HepG2 (cell line): ENCODE data around the gene AFAP1. TPM values are rescaled to one million over a fixed set of nuclear protein-coding genes. Genes with fewer than 3 reads are reported as not detected.

Experiments
- AHR ChIP-seq: IDR thresholded peaks from 2 replicates; pipeline ENCODE4 v1.6.1; 2018; ENCODE audit warnings: missing genetic modification reagents, missing compliant biosample characterization
- HNF4G ChIP-seq, 2 experiments: sonication (generic) in 1 of 2; formaldehyde crosslinking in 1 of 2; IDR thresholded peaks; 2 replicates each; pipeline versions ENCODE4 v1.4.0 to v1.6.1; 2011 to 2020; ENCODE audit warnings: borderline replicate concordance in 2 of 2, low read depth in 2 of 2, mild to moderate bottlenecking in 2 of 2, low read length in 1 of 2, missing genetic modification reagents in 1 of 2, moderate library complexity in 1 of 2
- KLF9 ChIP-seq: IDR thresholded peaks from 2 replicates; pipeline ENCODE4 v1.6.1; 2016; ENCODE audit warnings: low read depth
- REPIN1 ChIP-seq: sonication (generic); formaldehyde crosslinking; IDR thresholded peaks from 2 replicates; pipeline ENCODE4 v1.8.0; 2022; ENCODE audit warnings: missing genetic modification reagents, low read depth, mild to moderate bottlenecking, borderline replicate concordance
- SNAPC2 ChIP-seq: sonication (generic); formaldehyde crosslinking; IDR thresholded peaks from 2 replicates; pipeline ENCODE4 v1.8.1; 2022; ENCODE audit warnings: mild to moderate bottlenecking, missing genetic modification reagents
- SOX5 ChIP-seq: IDR thresholded peaks from 2 replicates; pipeline ENCODE4 v1.6.1; 2016; ENCODE audit warnings: borderline replicate concordance
- TBX3 ChIP-seq: fragments of 450-650 bp; IDR thresholded peaks from 2 replicates; pipeline ENCODE4 v1.6.1; 2017; ENCODE audit warnings: antibody characterized with exemption, mild to moderate bottlenecking, inconsistent platforms, borderline replicate concordance
- ZNF121 ChIP-seq: sonication (generic); formaldehyde crosslinking; IDR thresholded peaks from 2 replicates; pipeline ENCODE4 v1.5.0; 2020; ENCODE audit warnings: mild to moderate bottlenecking, missing genetic modification reagents
- ZNF160 ChIP-seq: sonication (generic); formaldehyde crosslinking; IDR thresholded peaks from 2 replicates; pipeline ENCODE4 v1.8.0; 2022; ENCODE audit warnings: mild to moderate bottlenecking, inconsistent platforms, missing genetic modification reagents
- ZNF615 ChIP-seq: sonication (generic); formaldehyde crosslinking; IDR thresholded peaks from 2 replicates; pipeline ENCODE4 v1.5.0; 2020; ENCODE audit warnings: mild to moderate bottlenecking, missing genetic modification reagents, borderline replicate concordance
- ZNF879 ChIP-seq: sonication (generic); formaldehyde crosslinking; IDR thresholded peaks from 2 replicates; pipeline ENCODE4 v1.8.1; 2023; ENCODE audit warnings: missing genetic modification reagents
- ZSCAN22 ChIP-seq: sonication (generic); formaldehyde crosslinking; IDR thresholded peaks from 2 replicates; pipeline ENCODE4 v1.4.0; 2020; ENCODE audit warnings: mild to moderate bottlenecking, missing genetic modification reagents
- polyA plus RNA-seq, 8 experiments: library from polyadenylated mRNA; depleted of rRNA in 3 of 8; stranded (reverse) in 7 of 8; unstranded in 1 of 8; fragments of >200 nt; fragmentation: Illumina TruSeq in 4 of 8; extraction: Trizol in 4 of 8; gene quantifications; 2 replicates each; pipeline versions ENCODE4 v1.2.1 to v1.2.3, GENCODE V29; 2011 to 2016; ENCODE audit warnings: low read depth in 4 of 8, missing spikeins in 1 of 8, mixed read lengths in 1 of 8; ENCODE audit not compliant: insufficient read depth in 1 of 8
- total RNA-seq, 5 experiments: library from RNA; depleted of rRNA; stranded (reverse); fragments of >200 nt; fragmentation: Illumina TruSeq; extraction: Trizol; gene quantifications; 2 replicates each; pipeline ENCODE4 v1.2.3, GENCODE V29; 2016; ENCODE audit warnings: low read depth in 1 of 5
- TF ChIP-seq, protein P1 (sequence below): sonication (generic); formaldehyde crosslinking; IDR thresholded peaks from 2 replicates; pipeline ENCODE4 v1.5.0; 2020; ENCODE audit warnings: mild to moderate bottlenecking, missing genetic modification reagents
- TF ChIP-seq, protein P2 (sequence below): sonication (generic); formaldehyde crosslinking; IDR thresholded peaks from 2 replicates; pipeline ENCODE4 v1.5.1; 2020; ENCODE audit warnings: missing genetic modification reagents, mild to moderate bottlenecking, borderline replicate concordance
- TF ChIP-seq, protein P3 (sequence below), 2 experiments: sonication (generic) in 1 of 2; formaldehyde crosslinking in 1 of 2; IDR thresholded peaks; 2 replicates each; pipeline versions ENCODE4 v1.4.0 to v1.6.1; 2016 to 2020; ENCODE audit warnings: borderline replicate concordance in 1 of 2, low read depth in 1 of 2, mild to moderate bottlenecking in 1 of 2, missing genetic modification reagents in 1 of 2
- TF ChIP-seq, protein P4 (sequence below): sonication (generic); formaldehyde crosslinking; IDR thresholded peaks from 2 replicates; pipeline ENCODE4 v1.8.0; 2022; ENCODE audit warnings: mild to moderate bottlenecking, missing genetic modification reagents, borderline replicate concordance
- TF ChIP-seq, protein P5 (sequence below): sonication (generic); formaldehyde crosslinking; IDR thresholded peaks from 2 replicates; pipeline ENCODE4 v1.5.1; 2020; ENCODE audit warnings: missing genetic modification reagents, mild to moderate bottlenecking, borderline replicate concordance

The AFAP1 gene
- total and polyA plus RNA-seq, 2 of the 13 experiments (the other 11 are each of a cell fraction or from before 2014, with no cell fraction given): 2.5 TPM

DNA sequence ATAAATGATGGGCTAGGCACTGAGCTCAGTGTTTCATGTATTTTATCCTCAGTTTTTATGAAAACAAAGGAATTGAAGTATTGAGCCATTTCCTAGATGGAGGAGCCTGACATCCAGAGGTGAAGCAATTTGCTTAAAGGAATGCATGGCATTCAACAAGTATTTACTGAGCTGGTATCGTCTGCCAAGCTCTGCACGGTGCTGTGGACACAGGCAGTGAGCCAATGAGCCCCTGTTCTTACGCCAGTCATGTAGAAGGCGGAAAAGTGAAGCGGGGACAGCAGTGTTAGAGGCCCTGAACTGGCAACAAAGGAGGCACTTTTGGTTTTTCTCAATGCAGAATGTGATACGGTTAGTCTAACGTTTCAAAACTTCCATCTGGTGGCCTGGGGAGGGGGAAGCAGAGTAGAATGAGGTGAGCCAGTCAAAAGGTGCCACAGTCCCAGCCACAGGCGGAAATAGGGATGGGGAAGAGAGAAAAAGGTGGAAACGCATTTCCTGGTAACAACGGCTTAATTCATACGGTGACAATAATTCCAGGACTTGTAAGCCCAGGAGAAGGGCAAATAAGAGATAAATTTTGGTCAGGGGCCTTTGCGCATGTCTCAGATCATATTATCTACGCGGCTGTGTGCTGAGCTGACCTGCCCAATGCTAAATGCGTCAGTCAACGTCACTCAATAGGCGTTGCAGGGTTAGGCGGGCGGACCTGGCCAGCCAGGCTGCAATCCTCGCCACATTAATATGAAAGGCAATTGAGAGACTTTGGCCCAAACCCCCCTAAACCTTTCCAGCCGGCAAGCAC, 133.9 kb downstream of the AFAP1 start (continued):
- TF ChIP-seq HNF4G (IDR thresholded peaks at IDR 0.05; ENCODE audit: borderline replicate concordance, low read depth, low read length) (no peak), HNF4G (CRISPR knock-in tag; IDR thresholded peaks at IDR 0.05; ENCODE audit: borderline replicate concordance, low read depth) (no peak), ZNF615 (CRISPR knock-in tag) (no peak), AHR (CRISPR knock-in tag) (no peak), REPIN1 (CRISPR knock-in tag) (0 out of 2 replicates have a peak, but pooled peaks have one; percentile 45), SOX5 (CRISPR knock-in tag) (peak; percentile 82; the same call in 1 of the 2 replicates), ZNF121 (CRISPR knock-in tag) (no peak), TBX3 (peak; percentile 62; the same call in 1 of the 2 replicates), SNAPC2 (CRISPR knock-in tag) (no peak), KLF9 (no peak), ZNF160 (CRISPR knock-in tag) (no peak), ZSCAN22 (no peak), ZNF879 (CRISPR knock-in tag) (no peak)
- TF ChIP-seq, protein P1, sequence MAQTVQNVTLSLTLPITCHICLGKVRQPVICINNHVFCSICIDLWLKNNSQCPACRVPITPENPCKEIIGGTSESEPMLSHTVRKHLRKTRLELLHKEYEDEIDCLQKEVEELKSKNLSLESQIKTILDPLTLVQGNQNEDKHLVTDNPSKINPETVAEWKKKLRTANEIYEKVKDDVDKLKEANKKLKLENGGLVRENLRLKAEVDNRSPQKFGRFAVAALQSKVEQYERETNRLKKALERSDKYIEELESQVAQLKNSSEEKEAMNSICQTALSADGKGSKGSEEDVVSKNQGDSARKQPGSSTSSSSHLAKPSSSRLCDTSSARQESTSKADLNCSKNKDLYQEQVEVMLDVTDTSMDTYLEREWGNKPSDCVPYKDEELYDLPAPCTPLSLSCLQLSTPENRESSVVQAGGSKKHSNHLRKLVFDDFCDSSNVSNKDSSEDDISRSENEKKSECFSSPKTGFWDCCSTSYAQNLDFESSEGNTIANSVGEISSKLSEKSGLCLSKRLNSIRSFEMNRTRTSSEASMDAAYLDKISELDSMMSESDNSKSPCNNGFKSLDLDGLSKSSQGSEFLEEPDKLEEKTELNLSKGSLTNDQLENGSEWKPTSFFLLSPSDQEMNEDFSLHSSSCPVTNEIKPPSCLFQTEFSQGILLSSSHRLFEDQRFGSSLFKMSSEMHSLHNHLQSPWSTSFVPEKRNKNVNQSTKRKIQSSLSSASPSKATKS: peak; percentile 60; the same call in 1 of the 2 replicates
- TF ChIP-seq, protein P2, sequence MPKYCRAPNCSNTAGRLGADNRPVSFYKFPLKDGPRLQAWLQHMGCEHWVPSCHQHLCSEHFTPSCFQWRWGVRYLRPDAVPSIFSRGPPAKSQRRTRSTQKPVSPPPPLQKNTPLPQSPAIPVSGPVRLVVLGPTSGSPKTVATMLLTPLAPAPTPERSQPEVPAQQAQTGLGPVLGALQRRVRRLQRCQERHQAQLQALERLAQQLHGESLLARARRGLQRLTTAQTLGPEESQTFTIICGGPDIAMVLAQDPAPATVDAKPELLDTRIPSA: no peak
- TF ChIP-seq, protein P3, sequence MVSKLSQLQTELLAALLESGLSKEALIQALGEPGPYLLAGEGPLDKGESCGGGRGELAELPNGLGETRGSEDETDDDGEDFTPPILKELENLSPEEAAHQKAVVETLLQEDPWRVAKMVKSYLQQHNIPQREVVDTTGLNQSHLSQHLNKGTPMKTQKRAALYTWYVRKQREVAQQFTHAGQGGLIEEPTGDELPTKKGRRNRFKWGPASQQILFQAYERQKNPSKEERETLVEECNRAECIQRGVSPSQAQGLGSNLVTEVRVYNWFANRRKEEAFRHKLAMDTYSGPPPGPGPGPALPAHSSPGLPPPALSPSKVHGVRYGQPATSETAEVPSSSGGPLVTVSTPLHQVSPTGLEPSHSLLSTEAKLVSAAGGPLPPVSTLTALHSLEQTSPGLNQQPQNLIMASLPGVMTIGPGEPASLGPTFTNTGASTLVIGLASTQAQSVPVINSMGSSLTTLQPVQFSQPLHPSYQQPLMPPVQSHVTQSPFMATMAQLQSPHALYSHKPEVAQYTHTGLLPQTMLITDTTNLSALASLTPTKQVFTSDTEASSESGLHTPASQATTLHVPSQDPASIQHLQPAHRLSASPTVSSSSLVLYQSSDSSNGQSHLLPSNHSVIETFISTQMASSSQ (IDR thresholded peaks at IDR 0.05; ENCODE audit: low read depth): peak; percentile 53
- TF ChIP-seq, protein P3 (CRISPR knock-in tag; IDR thresholded peaks at IDR 0.05; ENCODE audit: borderline replicate concordance): peak; percentile 68; the same call in 1 of the 2 replicates
- TF ChIP-seq, protein P4, sequence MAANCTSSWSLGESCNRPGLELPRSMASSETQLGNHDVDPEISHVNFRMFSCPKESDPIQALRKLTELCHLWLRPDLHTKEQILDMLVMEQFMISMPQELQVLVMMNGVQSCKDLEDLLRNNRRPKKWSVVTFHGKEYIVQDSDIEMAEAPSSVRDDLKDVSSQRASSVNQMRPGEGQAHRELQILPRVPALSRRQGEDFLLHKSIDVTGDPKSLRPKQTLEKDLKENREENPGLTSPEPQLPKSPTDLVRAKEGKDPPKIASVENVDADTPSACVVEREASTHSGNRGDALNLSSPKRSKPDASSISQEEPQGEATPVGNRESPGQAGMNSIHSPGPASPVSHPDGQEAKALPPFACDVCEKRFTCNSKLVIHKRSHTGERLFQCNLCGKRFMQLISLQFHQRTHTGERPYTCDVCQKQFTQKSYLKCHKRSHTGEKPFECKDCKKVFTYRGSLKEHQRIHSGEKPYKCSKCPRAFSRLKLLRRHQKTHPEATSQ (CRISPR knock-in tag): no peak
- TF ChIP-seq, protein P5, sequence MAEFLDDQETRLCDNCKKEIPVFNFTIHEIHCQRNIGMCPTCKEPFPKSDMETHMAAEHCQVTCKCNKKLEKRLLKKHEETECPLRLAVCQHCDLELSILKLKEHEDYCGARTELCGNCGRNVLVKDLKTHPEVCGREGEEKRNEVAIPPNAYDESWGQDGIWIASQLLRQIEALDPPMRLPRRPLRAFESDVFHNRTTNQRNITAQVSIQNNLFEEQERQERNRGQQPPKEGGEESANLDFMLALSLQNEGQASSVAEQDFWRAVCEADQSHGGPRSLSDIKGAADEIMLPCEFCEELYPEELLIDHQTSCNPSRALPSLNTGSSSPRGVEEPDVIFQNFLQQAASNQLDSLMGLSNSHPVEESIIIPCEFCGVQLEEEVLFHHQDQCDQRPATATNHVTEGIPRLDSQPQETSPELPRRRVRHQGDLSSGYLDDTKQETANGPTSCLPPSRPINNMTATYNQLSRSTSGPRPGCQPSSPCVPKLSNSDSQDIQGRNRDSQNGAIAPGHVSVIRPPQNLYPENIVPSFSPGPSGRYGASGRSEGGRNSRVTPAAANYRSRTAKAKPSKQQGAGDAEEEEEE (CRISPR knock-in tag): no peak
